Measurements from ENCODE around the gene CCDC174.

DNA sequence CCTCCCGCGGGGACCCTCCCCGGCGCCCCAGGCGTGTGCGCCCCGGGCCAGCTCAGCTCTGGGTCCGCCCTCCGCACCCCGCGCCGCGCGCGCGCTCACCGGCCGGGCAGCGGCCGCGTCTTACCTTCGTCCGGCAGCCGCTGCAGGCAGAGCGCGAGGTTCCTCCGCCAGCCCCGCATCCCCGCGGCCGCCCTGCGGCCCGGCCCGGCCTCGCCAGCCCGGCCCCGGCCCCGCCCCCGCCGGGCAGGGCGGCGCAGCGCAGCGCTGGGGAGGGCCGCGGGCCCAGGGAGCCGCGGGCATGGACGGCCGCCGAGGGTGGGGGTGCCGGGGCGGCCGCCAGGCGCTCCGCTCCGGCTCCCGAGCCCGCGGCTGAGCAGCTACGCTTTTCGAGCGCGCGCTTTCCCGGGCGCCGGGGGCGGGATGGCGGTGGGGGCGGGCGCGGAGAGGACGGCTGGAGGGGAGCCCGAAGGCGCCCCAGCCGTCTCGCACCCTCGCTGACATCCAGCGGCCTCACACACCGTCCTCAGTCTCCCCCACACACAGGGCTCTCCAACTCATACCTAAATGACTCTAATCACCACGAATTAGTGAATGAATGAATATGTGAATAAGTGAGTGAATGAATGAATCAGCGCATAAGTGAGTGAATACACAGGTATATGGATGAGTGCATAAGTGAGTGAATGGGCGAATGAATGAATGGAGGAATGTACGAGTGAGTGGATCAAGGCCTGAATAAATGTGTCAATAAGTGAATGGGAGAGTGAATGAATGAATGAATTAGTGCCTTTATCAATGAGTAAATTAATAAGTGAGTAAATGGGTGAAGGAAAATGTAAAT is 48.5 kb upstream of the CCDC174 start:
- TF ChIP-seq, protein P1, sequence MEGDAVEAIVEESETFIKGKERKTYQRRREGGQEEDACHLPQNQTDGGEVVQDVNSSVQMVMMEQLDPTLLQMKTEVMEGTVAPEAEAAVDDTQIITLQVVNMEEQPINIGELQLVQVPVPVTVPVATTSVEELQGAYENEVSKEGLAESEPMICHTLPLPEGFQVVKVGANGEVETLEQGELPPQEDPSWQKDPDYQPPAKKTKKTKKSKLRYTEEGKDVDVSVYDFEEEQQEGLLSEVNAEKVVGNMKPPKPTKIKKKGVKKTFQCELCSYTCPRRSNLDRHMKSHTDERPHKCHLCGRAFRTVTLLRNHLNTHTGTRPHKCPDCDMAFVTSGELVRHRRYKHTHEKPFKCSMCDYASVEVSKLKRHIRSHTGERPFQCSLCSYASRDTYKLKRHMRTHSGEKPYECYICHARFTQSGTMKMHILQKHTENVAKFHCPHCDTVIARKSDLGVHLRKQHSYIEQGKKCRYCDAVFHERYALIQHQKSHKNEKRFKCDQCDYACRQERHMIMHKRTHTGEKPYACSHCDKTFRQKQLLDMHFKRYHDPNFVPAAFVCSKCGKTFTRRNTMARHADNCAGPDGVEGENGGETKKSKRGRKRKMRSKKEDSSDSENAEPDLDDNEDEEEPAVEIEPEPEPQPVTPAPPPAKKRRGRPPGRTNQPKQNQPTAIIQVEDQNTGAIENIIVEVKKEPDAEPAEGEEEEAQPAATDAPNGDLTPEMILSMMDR (IDR thresholded peaks at IDR 0.05) = no peak
- no peak for TF ChIP-seq POLR2A (IDR thresholded peaks at IDR 0.05)
